Measurements from ENCODE around the gene RAMP2. TPM values are rescaled to one million over a fixed set of nuclear protein-coding genes. Genes with fewer than 3 reads are reported as not detected.

The RAMP2 gene
- total RNA-seq, 1 donor from 2014 or later: 8.3 TPM

GRCh38 chr17:42797067-42798007, 36.3 kb downstream of the RAMP2 start:
- Mint-ChIP-seq H3K27me3 (peaks cover 15% of the 10 kb centered on the region), H3K4me1 (ENCODE audit: unreplicated experiment) (peaks cover 17% of the 10 kb centered on the region), H3K27ac (peak overlapping the region; percentile 87), H3K4me3 (peak overlapping the region; percentile 96), H3K9me3 (peaks cover 5% of the 10 kb centered on the region), H3K36me3 (peaks cover 9% of the 10 kb centered on the region)
- no peak for DNase-seq (ENCODE audit: extremely low spot score, unreplicated experiment)
- TF ChIP-seq CTCF (conservative IDR thresholded peaks at IDR 0.05): no peak

- H3K36me3 Mint-ChIP-seq: peaks cover 9% of the 10 kb centered on the region
- H3K27me3 Mint-ChIP-seq: peaks cover 15% of the 10 kb centered on the region
- peaks cover 5% of the 10 kb centered on the region for H3K9me3 Mint-ChIP-seq
- peaks cover 17% of the 10 kb centered on the region for H3K4me1 Mint-ChIP-seq (ENCODE audit: unreplicated experiment)
- TF ChIP-seq CTCF (conservative IDR thresholded peaks at IDR 0.05): no peak
- no peak for DNase-seq (ENCODE audit: extremely low spot score, unreplicated experiment)
- peak overlapping the region; percentile 96 for H3K4me3 Mint-ChIP-seq
- peak overlapping the region; percentile 87 for H3K27ac Mint-ChIP-seq
These were observed 37.0 kb downstream of the RAMP2 start for GRCh38 chr17:42798011-42798382.

- peak within 1 kb of the TSS; percentile 87 for H3K27ac Mint-ChIP-seq
- peak within 1 kb of the TSS; percentile 96 for H3K4me3 Mint-ChIP-seq
- H3K9me3 Mint-ChIP-seq: peaks cover 5% of the 10 kb centered on the region
- H3K4me1 Mint-ChIP-seq (ENCODE audit: unreplicated experiment): peaks cover 17% of the 10 kb centered on the region
- H3K27me3 Mint-ChIP-seq: peaks cover 15% of the 10 kb centered on the region
- peak; percentile 23 for TF ChIP-seq CTCF (conservative IDR thresholded peaks at IDR 0.05)
- peaks cover 9% of the 10 kb centered on the region for H3K36me3 Mint-ChIP-seq
- DNase-seq (ENCODE audit: extremely low spot score, unreplicated experiment): peak; percentile 90
These were observed 37.7 kb downstream of the RAMP2 start, which contains the start of the genes CNTD1 and COA3 for GRCh38 chr17:42798383-42799380. CNTD1 (plus strand) TSS chr17:42798861; CDS start chr17:42799068, 207 bp downstream. COA3 (minus strand) TSS chr17:42798704; CDS start chr17:42798681, 23 bp downstream.

GRCh38 chr17:42803074-42803883, 42.3 kb downstream of the RAMP2 start:
- peaks cover 15% of the 10 kb centered on the region for H3K27me3 Mint-ChIP-seq
- peaks cover 3% of the 10 kb centered on the region for H3K36me3 Mint-ChIP-seq
- DNase-seq (ENCODE audit: extremely low spot score, unreplicated experiment): no peak
- peaks cover 5% of the 10 kb centered on the region for H3K9me3 Mint-ChIP-seq
- H3K4me3 Mint-ChIP-seq: no peak overlapping the region
- H3K4me1 Mint-ChIP-seq (ENCODE audit: unreplicated experiment): peaks cover 17% of the 10 kb centered on the region
- no peak overlapping the region for H3K27ac Mint-ChIP-seq
- no peak for TF ChIP-seq CTCF (conservative IDR thresholded peaks at IDR 0.05)
